CD8-positive, alpha-beta memory T cell (primary cell): ENCODE results near the gene SORCS2. TPM values are rescaled to one million over a fixed set of nuclear protein-coding genes. Genes with fewer than 3 reads are reported as not detected.

Source experiments
- CTCF ChIA-PET: fragments of 350-600 bp; sonication (Branson Sonifier 250); formaldehyde crosslinking; loops from one replicate; lab custom pipeline; 2021; ENCODE audit warnings: antibody characterized with exemption; lab: Charles Lee
- POLR2A ChIA-PET: fragments of 350-600 bp; sonication (Branson Sonifier 250); formaldehyde crosslinking; loops from one replicate; lab custom pipeline; 2021; ENCODE audit warnings: antibody characterized with exemption; lab: Charles Lee
- DNase-seq, 5 donors: peaks; one replicate each; pipeline versions ENCODE4 v3.0.0 to v3.0.0-alpha.2; 2020 to 2022; ENCODE audit warnings: mixed read lengths in 1 of 5
- H3K27ac ChIP-seq: one replicate; pipeline ENCODE4 v1.7.0; 2013; ENCODE audit warnings: low read depth, mild to moderate bottlenecking, low read length, moderate library complexity
- H3K27me3 ChIP-seq: 2 replicates; pipeline ENCODE4 v1.7.0; 2013; ENCODE audit warnings: low read length, mild to moderate bottlenecking; ENCODE audit not compliant: insufficient read depth, poor library complexity, severe bottlenecking
- H3K36me3 ChIP-seq: 2 replicates; pipeline ENCODE4 v1.7.0; 2013; ENCODE audit warnings: mild to moderate bottlenecking, low read length, moderate library complexity; ENCODE audit not compliant: insufficient read depth
- H3K4me1 ChIP-seq: 2 replicates; pipeline ENCODE4 v1.7.0; 2013; ENCODE audit warnings: mild to moderate bottlenecking, low read length, moderate library complexity; ENCODE audit not compliant: insufficient read depth
- H3K4me3 ChIP-seq: 2 replicates; pipeline ENCODE4 v1.7.0; 2013; ENCODE audit warnings: mild to moderate bottlenecking, low read length
- H3K9me3 ChIP-seq: 2 replicates; pipeline ENCODE4 v1.7.0; 2013; ENCODE audit warnings: mild to moderate bottlenecking, low read length
- H3K27ac Mint-ChIP-seq, 8 donors: one replicate each; pipeline ENCODE4 v1.8.0; 2020 to 2021; ENCODE audit warnings: mixed read lengths in 8 of 8, mild to moderate bottlenecking in 6 of 8, inconsistent platforms in 3 of 8, moderate library complexity in 3 of 8
- H3K27me3 Mint-ChIP-seq, 2 donors: one replicate each; pipeline ENCODE4 v1.8.0; 2020 to 2021; ENCODE audit warnings: mixed read lengths in 2 of 2, mild to moderate bottlenecking in 1 of 2, moderate library complexity in 1 of 2
- H3K36me3 Mint-ChIP-seq, 3 donors: one replicate each; pipeline ENCODE4 v1.8.0; 2020 to 2021; ENCODE audit warnings: mixed read lengths in 3 of 3, inconsistent platforms in 1 of 3, mild to moderate bottlenecking in 1 of 3
- H3K4me1 Mint-ChIP-seq, 3 donors: one replicate each; pipeline ENCODE4 v1.8.0; 2020 to 2021; ENCODE audit warnings: mixed read lengths in 3 of 3, inconsistent platforms in 1 of 3, mild to moderate bottlenecking in 1 of 3
- H3K4me3 Mint-ChIP-seq, 7 donors: one replicate each; pipeline ENCODE4 v1.8.0; 2020 to 2021; ENCODE audit warnings: mixed read lengths in 7 of 7, mild to moderate bottlenecking in 6 of 7, moderate library complexity in 4 of 7, inconsistent platforms in 2 of 7
- H3K9me3 Mint-ChIP-seq, 5 donors: one replicate each; pipeline ENCODE4 v1.8.0; 2020 to 2022; ENCODE audit warnings: mixed read lengths in 5 of 5, mild to moderate bottlenecking in 3 of 5, moderate library complexity in 2 of 5, inconsistent platforms in 1 of 5
- polyA plus RNA-seq: library from polyadenylated mRNA; unstranded; fragments of 300-500 nt; fragmentation: Illumina TruSeq; gene quantifications from one replicate; pipeline ENCODE4 v1.2.3, GENCODE V29; 2021
- total RNA-seq, 2 experiments: library from RNA; stranded (reverse); gene quantifications; one replicate each; pipeline ENCODE4 v1.2.3, GENCODE V29; 2021

Gene SORCS2
- total and polyA plus RNA-seq, 3 experiments from 2014 or later = not detected

GRCh38 chr4:7418131-7418943 is 226.0 kb downstream of the SORCS2 start:
- no peaks in the 10 kb centered on the region for H3K27me3 ChIP-seq
- Mint-ChIP-seq H3K36me3 (no peaks in the 10 kb centered on the region), H3K27ac (no peak overlapping the region), H3K4me1 (no peaks in the 10 kb centered on the region), H3K27me3 (peaks cover 18 to 21% of the 10 kb centered on the region in 2 donors), H3K9me3 (peaks cover 0 to 7% (median 3%) of the 10 kb centered on the region in 5 donors), H3K4me3 (no peak overlapping the region)
- no peak overlapping the region for H3K4me3 ChIP-seq
- ChIA-PET POLR2A (no interaction called here), CTCF (no interaction called here)
- no peaks in the 10 kb centered on the region for H3K36me3 ChIP-seq
- H3K4me1 ChIP-seq = no peaks in the 10 kb centered on the region
- no peak overlapping the region for H3K27ac ChIP-seq
- H3K9me3 ChIP-seq = no peaks in the 10 kb centered on the region
- peak in 1 of 5 donors; percentile 37 for DNase-seq

- POLR2A ChIA-PET = no interaction called here
- no peaks in the 10 kb centered on the region for H3K4me1 ChIP-seq
- Mint-ChIP-seq H3K9me3 (peaks cover 0 to 7% (median 3%) of the 10 kb centered on the region in 5 donors), H3K36me3 (no peaks in the 10 kb centered on the region), H3K27ac (no peak overlapping the region), H3K4me3 (no peak overlapping the region), H3K4me1 (no peaks in the 10 kb centered on the region), H3K27me3 (peaks cover 3 to 21% of the 10 kb centered on the region in 2 donors)
- no peak overlapping the region for H3K4me3 ChIP-seq
- H3K9me3 ChIP-seq = no peaks in the 10 kb centered on the region
- H3K27ac ChIP-seq = no peak overlapping the region
- H3K27me3 ChIP-seq = no peaks in the 10 kb centered on the region
- DNase-seq = peak in 1 of 5 donors; percentile 14
- CTCF ChIA-PET = no interaction called here
- no peaks in the 10 kb centered on the region for H3K36me3 ChIP-seq
Observed at GRCh38 chr4:7419961-7420660, 227.8 kb downstream of the SORCS2 start.

- Mint-ChIP-seq H3K27me3 (peaks cover 0 to 21% of the 10 kb centered on the region in 2 donors), H3K36me3 (no peaks in the 10 kb centered on the region), H3K4me3 (no peak overlapping the region), H3K9me3 (peaks cover 0 to 7% (median 3%) of the 10 kb centered on the region in 5 donors), H3K4me1 (no peaks in the 10 kb centered on the region), H3K27ac (no peak overlapping the region)
- ChIA-PET CTCF (no interaction called here), POLR2A (no interaction called here)
- Histone ChIP-seq H3K4me1 (no peaks in the 10 kb centered on the region), H3K4me3 (no peak overlapping the region), H3K27me3 (no peaks in the 10 kb centered on the region), H3K9me3 (no peaks in the 10 kb centered on the region), H3K27ac (no peak overlapping the region), H3K36me3 (no peaks in the 10 kb centered on the region)
- peak in 1 of 5 donors; percentile 38 for DNase-seq
Observed at GRCh38 chr4:7420661-7421040, 228.3 kb downstream of the SORCS2 start.

GRCh38 chr4:7421356-7422150 is 229.2 kb downstream of the SORCS2 start:
- Histone ChIP-seq H3K4me3 (no peak overlapping the region), H3K4me1 (no peaks in the 10 kb centered on the region), H3K27me3 (no peaks in the 10 kb centered on the region), H3K9me3 (no peaks in the 10 kb centered on the region), H3K36me3 (no peaks in the 10 kb centered on the region), H3K27ac (no peak overlapping the region)
- peak in 1 of 5 donors; percentile 9 for DNase-seq
- Mint-ChIP-seq H3K27ac (no peak overlapping the region), H3K9me3 (peaks cover 0 to 7% (median 3%) of the 10 kb centered on the region in 5 donors), H3K27me3 (peaks cover 0 to 17% of the 10 kb centered on the region in 2 donors), H3K4me1 (no peaks in the 10 kb centered on the region), H3K36me3 (no peaks in the 10 kb centered on the region), H3K4me3 (no peak overlapping the region)
- ChIA-PET POLR2A (no interaction called here), CTCF (no interaction called here)

GRCh38 chr4:7422151-7422897 is 230.0 kb downstream of the SORCS2 start:
- ChIA-PET CTCF (no interaction called here), POLR2A (no interaction called here)
- Mint-ChIP-seq H3K27ac (peak overlapping the region in 1 of 8 donors; percentile 38), H3K9me3 (peaks cover 0 to 7% (median 3%) of the 10 kb centered on the region in 5 donors), H3K4me1 (no peaks in the 10 kb centered on the region), H3K36me3 (no peaks in the 10 kb centered on the region), H3K27me3 (peaks cover 0 to 11% of the 10 kb centered on the region in 2 donors), H3K4me3 (no peak overlapping the region)
- no peak overlapping the region for H3K4me3 ChIP-seq
- H3K27me3 ChIP-seq = no peaks in the 10 kb centered on the region
- no peaks in the 10 kb centered on the region for H3K4me1 ChIP-seq
- DNase-seq = peak in 1 of 5 donors; percentile 36
- no peak overlapping the region for H3K27ac ChIP-seq
- no peaks in the 10 kb centered on the region for H3K36me3 ChIP-seq
- H3K9me3 ChIP-seq = no peaks in the 10 kb centered on the region

- ChIA-PET POLR2A (no interaction called here), CTCF (no interaction called here)
- Mint-ChIP-seq H3K27me3 (peaks cover 0 to 11% of the 10 kb centered on the region in 2 donors), H3K9me3 (peaks cover 0 to 7% (median 3%) of the 10 kb centered on the region in 5 donors), H3K36me3 (no peaks in the 10 kb centered on the region), H3K4me3 (no peak overlapping the region), H3K27ac (no peak overlapping the region), H3K4me1 (no peaks in the 10 kb centered on the region)
- H3K4me1 ChIP-seq = no peaks in the 10 kb centered on the region
- no peaks in the 10 kb centered on the region for H3K27me3 ChIP-seq
- no peaks in the 10 kb centered on the region for H3K36me3 ChIP-seq
- H3K9me3 ChIP-seq = no peaks in the 10 kb centered on the region
- no peak overlapping the region for H3K27ac ChIP-seq
- DNase-seq = no peak
- H3K4me3 ChIP-seq = no peak overlapping the region
Observed at GRCh38 chr4:7422898-7423180, 230.5 kb downstream of the SORCS2 start.

GRCh38 chr4:7423391-7423790 is 231.1 kb downstream of the SORCS2 start:
- Histone ChIP-seq H3K27ac (no peak overlapping the region), H3K4me3 (no peak overlapping the region), H3K36me3 (no peaks in the 10 kb centered on the region), H3K4me1 (no peaks in the 10 kb centered on the region), H3K27me3 (no peaks in the 10 kb centered on the region), H3K9me3 (no peaks in the 10 kb centered on the region)
- H3K9me3 Mint-ChIP-seq = peaks cover 0 to 3% (median 3%) of the 10 kb centered on the region in 5 donors
- ChIA-PET POLR2A (no interaction called here), CTCF (no interaction called here)
- no peak overlapping the region for H3K4me3 Mint-ChIP-seq
- no peak overlapping the region for H3K27ac Mint-ChIP-seq
- H3K36me3 Mint-ChIP-seq = no peaks in the 10 kb centered on the region
- DNase-seq = peak in 1 of 5 donors; percentile 3
- H3K4me1 Mint-ChIP-seq = no peaks in the 10 kb centered on the region
- H3K27me3 Mint-ChIP-seq = peaks cover 0 to 14% of the 10 kb centered on the region in 2 donors
